HG03196 (cell line): ENCODE data around the gene TRAPPC11.

ENCODE experiments used
- ATAC-seq: cut with Tn5 transposase; IDR thresholded peaks from one replicate; pipeline ENCODE4 v1.9.1; 2021; ENCODE audit not compliant: unreplicated experiment

Gene TRAPPC11

GRCh38 chr4:183636923-183637322, 22.2 kb upstream of the TRAPPC11 start:
- no peak for ATAC-seq

GRCh38 chr4:183637461-183637860, 21.6 kb upstream of the TRAPPC11 start:
- ATAC-seq, result no peak

- ATAC-seq, result no peak
Measured at GRCh38 chr4:183638436-183638835, 20.7 kb upstream of the TRAPPC11 start.

- no peak for ATAC-seq
Measured at GRCh38 chr4:183639291-183639690, 19.8 kb upstream of the TRAPPC11 start.

- ATAC-seq, result no peak
Measured at GRCh38 chr4:183645326-183645725, 13.8 kb upstream of the TRAPPC11 start.

- no peak for ATAC-seq
Measured at GRCh38 chr4:183657564-183657963, 1.5 kb upstream of the TRAPPC11 start.

- no peak for ATAC-seq
Measured at GRCh38 chr4:183658362-183659028, 598 bp upstream of the TRAPPC11 start.

- ATAC-seq, result no peak
Measured at GRCh38 chr4:183659872-183660242, 764 bp downstream of the TRAPPC11 start.

- no peak for ATAC-seq
Measured at GRCh38 chr4:183666088-183666487, 7.0 kb downstream of the TRAPPC11 start.

- ATAC-seq, result no peak
Measured at GRCh38 chr4:183670251-183670650, 11.2 kb downstream of the TRAPPC11 start.

GRCh38 chr4:183670960-183671555, 12.0 kb downstream of the TRAPPC11 start:
- ATAC-seq, result no peak

- ATAC-seq, result no peak
Measured at GRCh38 chr4:183674153-183674552, 15.1 kb downstream of the TRAPPC11 start.

- no peak for ATAC-seq
Measured at GRCh38 chr4:183675625-183676024, 16.5 kb downstream of the TRAPPC11 start.

- ATAC-seq, result no peak
Measured at GRCh38 chr4:183681119-183681518, 22.0 kb downstream of the TRAPPC11 start.

GRCh38 chr4:183686461-183686860, 27.4 kb downstream of the TRAPPC11 start:
- ATAC-seq, result no peak

GRCh38 chr4:183688216-183688615, 29.1 kb downstream of the TRAPPC11 start:
- no peak for ATAC-seq

GRCh38 chr4:183691006-183691405, 31.9 kb downstream of the TRAPPC11 start:
- ATAC-seq, result no peak

GRCh38 chr4:183691897-183692296, 32.8 kb downstream of the TRAPPC11 start:
- no peak for ATAC-seq

GRCh38 chr4:183698909-183699308, 39.8 kb downstream of the TRAPPC11 start:
- ATAC-seq, result no peak

GRCh38 chr4:183700407-183700806, 41.3 kb downstream of the TRAPPC11 start:
- ATAC-seq, result no peak

GRCh38 chr4:183702492-183702891, 43.4 kb downstream of the TRAPPC11 start:
- ATAC-seq, result no peak

- no peak for ATAC-seq
Measured at GRCh38 chr4:183714626-183715025, 55.5 kb downstream of the TRAPPC11 start.

GRCh38 chr4:183716302-183716701, 57.2 kb downstream of the TRAPPC11 start:
- no peak for ATAC-seq
